ENCODE data around the gene MPPED1. TPM values are rescaled to one million over a fixed set of nuclear protein-coding genes. Genes with fewer than 3 reads are reported as not detected.

Gene MPPED1
- total RNA-seq, 1 donor from 2014 or later = not detected

- FAIRE-seq (no peak), DNase-seq (ENCODE audit: low read depth) (no peak)
- no peaks in the 10 kb centered on the region for H3K4me1 ChIP-seq (ENCODE audit: insufficient read depth, low read length)
- H3K79me2 ChIP-seq (ENCODE audit: insufficient read depth, low read length) = no peaks in the 10 kb centered on the region
- H3K4me2 ChIP-seq (ENCODE audit: low read length) = no peak overlapping the region
- peaks cover 54% of the 10 kb centered on the region for H3K27me3 ChIP-seq (ENCODE audit: insufficient read depth, low read length)
- no peaks in the 10 kb centered on the region for H3K36me3 ChIP-seq (ENCODE audit: insufficient read depth, low read length)
- no peak overlapping the region for H3K4me3 ChIP-seq (ENCODE audit: insufficient read depth, low read depth, low read length)
- H3K27me3 Mint-ChIP-seq (ENCODE audit: low read depth, unreplicated experiment) = peaks cover 83% of the 10 kb centered on the region
- no peak overlapping the region for H3K27ac Mint-ChIP-seq (ENCODE audit: unreplicated experiment)
- no peak for TF ChIP-seq EZH2 (IDR thresholded peaks at IDR 0.05; ENCODE audit: insufficient read depth, low read length)
- no peak for TF ChIP-seq CTCF (IDR thresholded peaks at IDR 0.05; ENCODE audit: insufficient read depth, low read depth, low read length)
- H3K27ac ChIP-seq (ENCODE audit: low read depth, low read length) = no peak overlapping the region
- H3K36me3 Mint-ChIP-seq (ENCODE audit: low read depth, unreplicated experiment) = no peaks in the 10 kb centered on the region
- no peaks in the 10 kb centered on the region for H3K9me3 ChIP-seq (ENCODE audit: insufficient read depth, low read depth, low read length)
- H3K4me1 Mint-ChIP-seq (ENCODE audit: low read depth, unreplicated experiment) = no peaks in the 10 kb centered on the region
- H3K9ac ChIP-seq (ENCODE audit: low read length) = no peak overlapping the region
- no peak overlapping the region for H3K4me3 Mint-ChIP-seq (ENCODE audit: unreplicated experiment)
- H3K9me3 Mint-ChIP-seq (ENCODE audit: unreplicated experiment) = no peaks in the 10 kb centered on the region
- H4K20me1 ChIP-seq (ENCODE audit: insufficient read depth, low read length) = no peaks in the 10 kb centered on the region
- no peak overlapping the region for H2AFZ ChIP-seq (ENCODE audit: low read depth, low read length)
Measured at GRCh38 chr22:43415681-43416080, 3.9 kb downstream of the MPPED1 start.

- Histone ChIP-seq H2AFZ (ENCODE audit: low read depth, low read length) (no peak overlapping the region), H3K79me2 (ENCODE audit: insufficient read depth, low read length) (no peaks in the 10 kb centered on the region), H3K4me2 (ENCODE audit: low read length) (no peak overlapping the region), H3K4me1 (ENCODE audit: insufficient read depth, low read length) (no peaks in the 10 kb centered on the region), H4K20me1 (ENCODE audit: insufficient read depth, low read length) (no peaks in the 10 kb centered on the region), H3K4me3 (ENCODE audit: insufficient read depth, low read depth, low read length) (no peak overlapping the region), H3K9ac (ENCODE audit: low read length) (no peak overlapping the region), H3K27me3 (ENCODE audit: insufficient read depth, low read length) (peaks cover 45% of the 10 kb centered on the region), H3K9me3 (ENCODE audit: insufficient read depth, low read depth, low read length) (no peaks in the 10 kb centered on the region), H3K27ac (ENCODE audit: low read depth, low read length) (no peak overlapping the region), H3K36me3 (ENCODE audit: insufficient read depth, low read length) (no peaks in the 10 kb centered on the region)
- Mint-ChIP-seq H3K4me3 (ENCODE audit: unreplicated experiment) (no peak overlapping the region), H3K9me3 (ENCODE audit: unreplicated experiment) (no peaks in the 10 kb centered on the region), H3K4me1 (ENCODE audit: low read depth, unreplicated experiment) (no peaks in the 10 kb centered on the region), H3K27me3 (ENCODE audit: low read depth, unreplicated experiment) (peaks cover 90% of the 10 kb centered on the region), H3K27ac (ENCODE audit: unreplicated experiment) (no peak overlapping the region), H3K36me3 (ENCODE audit: low read depth, unreplicated experiment) (no peaks in the 10 kb centered on the region)
- FAIRE-seq = no peak
- no peak for TF ChIP-seq CTCF (IDR thresholded peaks at IDR 0.05; ENCODE audit: insufficient read depth, low read depth, low read length)
- TF ChIP-seq EZH2 (IDR thresholded peaks at IDR 0.05; ENCODE audit: insufficient read depth, low read length) = no peak
- DNase-seq (ENCODE audit: low read depth) = no peak
Measured at GRCh38 chr22:43417555-43417954, 5.7 kb downstream of the MPPED1 start.

DNA sequence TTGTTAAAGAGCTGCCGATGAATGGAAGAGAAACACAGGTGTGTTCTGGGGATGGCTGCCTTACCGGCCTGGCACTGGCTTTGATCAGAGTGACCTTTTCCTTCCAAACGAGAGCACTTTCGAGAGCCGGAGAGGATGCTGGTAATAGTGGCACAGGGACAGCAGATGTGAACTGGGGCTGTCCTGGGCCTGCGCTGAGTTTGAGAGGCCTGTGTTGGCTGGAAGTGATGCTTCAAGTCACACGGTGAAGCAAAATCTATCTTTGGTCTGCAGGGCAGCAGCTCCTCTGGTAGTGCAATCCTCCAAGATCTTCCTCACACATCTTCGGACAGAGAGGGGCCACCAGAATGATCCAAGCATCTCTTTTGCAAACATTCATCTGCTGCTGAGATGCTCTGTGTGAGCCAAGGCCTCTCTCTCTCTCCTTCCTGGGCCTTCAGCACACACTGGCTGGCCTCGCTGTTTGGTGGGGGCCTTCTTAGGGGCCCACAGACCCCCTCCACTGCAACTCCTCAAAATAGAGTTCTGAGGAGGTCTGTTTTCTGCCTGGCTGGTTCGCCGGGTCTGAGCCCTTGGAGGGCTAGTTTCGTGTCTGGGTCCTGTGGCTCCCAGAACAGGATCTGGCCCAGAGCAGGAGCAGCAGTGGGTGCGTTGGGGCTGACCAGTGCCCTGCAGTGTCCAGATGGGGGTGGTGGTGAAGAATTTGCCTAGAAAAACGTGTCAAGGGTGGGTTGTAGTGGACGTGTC, 6.4 kb downstream of the MPPED1 start:
- Mint-ChIP-seq H3K9me3 (ENCODE audit: unreplicated experiment) (no peaks in the 10 kb centered on the region), H3K4me3 (ENCODE audit: unreplicated experiment) (no peak overlapping the region), H3K27me3 (ENCODE audit: low read depth, unreplicated experiment) (peaks cover 85% of the 10 kb centered on the region), H3K4me1 (ENCODE audit: low read depth, unreplicated experiment) (no peaks in the 10 kb centered on the region), H3K36me3 (ENCODE audit: low read depth, unreplicated experiment) (no peaks in the 10 kb centered on the region), H3K27ac (ENCODE audit: unreplicated experiment) (no peak overlapping the region)
- H3K9me3 ChIP-seq (ENCODE audit: insufficient read depth, low read depth, low read length) = no peaks in the 10 kb centered on the region
- DNase-seq (ENCODE audit: low read depth) (no peak), FAIRE-seq (no peak)
- peaks cover 42% of the 10 kb centered on the region for H3K27me3 ChIP-seq (ENCODE audit: insufficient read depth, low read length)
- H3K4me1 ChIP-seq (ENCODE audit: insufficient read depth, low read length) = no peaks in the 10 kb centered on the region
- H3K9ac ChIP-seq (ENCODE audit: low read length) = no peak overlapping the region
- no peaks in the 10 kb centered on the region for H3K36me3 ChIP-seq (ENCODE audit: insufficient read depth, low read length)
- H2AFZ ChIP-seq (ENCODE audit: low read depth, low read length) = no peak overlapping the region
- TF ChIP-seq CTCF (IDR thresholded peaks at IDR 0.05; ENCODE audit: insufficient read depth, low read depth, low read length) = no peak
- TF ChIP-seq EZH2 (IDR thresholded peaks at IDR 0.05; ENCODE audit: insufficient read depth, low read length) = no peak
- H3K4me3 ChIP-seq (ENCODE audit: insufficient read depth, low read depth, low read length) = no peak overlapping the region
- no peaks in the 10 kb centered on the region for H3K79me2 ChIP-seq (ENCODE audit: insufficient read depth, low read length)
- H3K4me2 ChIP-seq (ENCODE audit: low read length) = no peak overlapping the region
- H4K20me1 ChIP-seq (ENCODE audit: insufficient read depth, low read length) = no peaks in the 10 kb centered on the region
- H3K27ac ChIP-seq (ENCODE audit: low read depth, low read length) = no peak overlapping the region

All from astrocyte (in vitro differentiated cells and primary cell).